Vagina (tissue), 2 donors: ENCODE measurements around the gene FXYD1.

Experiments used
- POLR2A ChIP-seq, 2 donors: fragments of 450-650 bp; IDR thresholded peaks; one replicate each; pipeline ENCODE4 v1.6.1; 2017; ENCODE audit warnings: antibody characterized with exemption in 2 of 2, mild to moderate bottlenecking in 2 of 2, moderate library complexity in 2 of 2
- POLR2AphosphoS5 ChIP-seq, 2 donors: sonication (generic); formaldehyde crosslinking; IDR thresholded peaks; one replicate each; pipeline ENCODE4 v1.9.0; 2017; ENCODE audit warnings: antibody characterized with exemption in 2 of 2, mild to moderate bottlenecking in 2 of 2, low read depth in 1 of 2; ENCODE audit not compliant: insufficient read depth in 1 of 2
- TF ChIP-seq, protein P1 (sequence below), 3 experiments: fragments of 450-650 bp in 2 of 3; fragments of 200-600 bp in 1 of 3; sonication (generic) in 1 of 3; IDR thresholded peaks; one replicate each; pipeline ENCODE4 v1.5.1; 2017 to 2019; ENCODE audit warnings: antibody characterized with exemption in 3 of 3, mild to moderate bottlenecking in 2 of 3, moderate library complexity in 2 of 3

DNA sequence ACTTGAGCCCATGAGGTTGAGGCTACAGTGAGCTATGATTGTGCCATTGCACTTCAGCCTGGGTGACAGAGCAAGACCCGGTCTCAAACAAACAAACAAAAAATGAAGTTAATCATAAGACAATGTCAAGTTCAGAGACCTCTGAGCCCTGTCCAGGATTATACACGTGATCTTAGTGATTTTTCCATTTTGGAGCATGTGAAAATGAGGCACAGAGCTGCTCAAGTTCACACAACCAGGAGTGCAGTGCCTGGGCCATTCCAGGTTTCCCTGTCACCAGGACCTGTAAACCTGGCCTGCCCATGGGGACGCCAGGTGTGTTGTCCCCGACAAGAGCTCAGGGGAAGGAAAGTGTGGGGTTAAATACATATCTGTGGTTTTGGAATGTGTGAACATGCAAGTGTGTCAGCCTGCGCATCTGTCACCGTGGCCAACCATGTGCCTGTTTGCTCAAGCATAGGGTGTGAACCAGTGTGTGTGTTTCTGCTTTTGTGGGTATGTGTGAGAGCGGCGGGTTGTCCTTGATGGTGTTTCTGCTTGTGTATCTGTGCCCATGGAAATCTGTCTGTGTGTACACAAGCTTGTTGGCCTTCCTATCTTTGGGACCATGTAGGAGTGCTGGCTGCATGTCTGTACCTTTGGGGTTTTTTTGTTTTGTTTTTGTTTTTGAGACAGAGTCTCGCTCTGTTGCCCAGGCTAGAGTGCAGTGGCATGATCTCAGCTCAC is 1.5 kb upstream of the FXYD1 start:
- TF ChIP-seq, protein P1, sequence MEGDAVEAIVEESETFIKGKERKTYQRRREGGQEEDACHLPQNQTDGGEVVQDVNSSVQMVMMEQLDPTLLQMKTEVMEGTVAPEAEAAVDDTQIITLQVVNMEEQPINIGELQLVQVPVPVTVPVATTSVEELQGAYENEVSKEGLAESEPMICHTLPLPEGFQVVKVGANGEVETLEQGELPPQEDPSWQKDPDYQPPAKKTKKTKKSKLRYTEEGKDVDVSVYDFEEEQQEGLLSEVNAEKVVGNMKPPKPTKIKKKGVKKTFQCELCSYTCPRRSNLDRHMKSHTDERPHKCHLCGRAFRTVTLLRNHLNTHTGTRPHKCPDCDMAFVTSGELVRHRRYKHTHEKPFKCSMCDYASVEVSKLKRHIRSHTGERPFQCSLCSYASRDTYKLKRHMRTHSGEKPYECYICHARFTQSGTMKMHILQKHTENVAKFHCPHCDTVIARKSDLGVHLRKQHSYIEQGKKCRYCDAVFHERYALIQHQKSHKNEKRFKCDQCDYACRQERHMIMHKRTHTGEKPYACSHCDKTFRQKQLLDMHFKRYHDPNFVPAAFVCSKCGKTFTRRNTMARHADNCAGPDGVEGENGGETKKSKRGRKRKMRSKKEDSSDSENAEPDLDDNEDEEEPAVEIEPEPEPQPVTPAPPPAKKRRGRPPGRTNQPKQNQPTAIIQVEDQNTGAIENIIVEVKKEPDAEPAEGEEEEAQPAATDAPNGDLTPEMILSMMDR (IDR thresholded peaks at IDR 0.05), result no peak
- TF ChIP-seq POLR2A (IDR thresholded peaks at IDR 0.05) (no peak), POLR2AphosphoS5 (IDR thresholded peaks at IDR 0.05; ENCODE audit: insufficient read depth in 1 of 2, low read depth in 1 of 2) (no peak)
